ENCODE results near the gene SPPL2A. TPM values are rescaled to one million over a fixed set of nuclear protein-coding genes. Genes with fewer than 3 reads are reported as not detected.
A peak's percentile ranks its signal among the peaks of the same experiment; 100 is the strongest.
"Not testable (repeated sequence)": the region's sequence is repeated elsewhere in the genome, so short reads cannot be mapped to it uniquely, and the experiment has no call there.

Gene SPPL2A, protein sequence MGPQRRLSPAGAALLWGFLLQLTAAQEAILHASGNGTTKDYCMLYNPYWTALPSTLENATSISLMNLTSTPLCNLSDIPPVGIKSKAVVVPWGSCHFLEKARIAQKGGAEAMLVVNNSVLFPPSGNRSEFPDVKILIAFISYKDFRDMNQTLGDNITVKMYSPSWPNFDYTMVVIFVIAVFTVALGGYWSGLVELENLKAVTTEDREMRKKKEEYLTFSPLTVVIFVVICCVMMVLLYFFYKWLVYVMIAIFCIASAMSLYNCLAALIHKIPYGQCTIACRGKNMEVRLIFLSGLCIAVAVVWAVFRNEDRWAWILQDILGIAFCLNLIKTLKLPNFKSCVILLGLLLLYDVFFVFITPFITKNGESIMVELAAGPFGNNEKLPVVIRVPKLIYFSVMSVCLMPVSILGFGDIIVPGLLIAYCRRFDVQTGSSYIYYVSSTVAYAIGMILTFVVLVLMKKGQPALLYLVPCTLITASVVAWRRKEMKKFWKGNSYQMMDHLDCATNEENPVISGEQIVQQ
- 144 TPM for total RNA-seq

DNA sequence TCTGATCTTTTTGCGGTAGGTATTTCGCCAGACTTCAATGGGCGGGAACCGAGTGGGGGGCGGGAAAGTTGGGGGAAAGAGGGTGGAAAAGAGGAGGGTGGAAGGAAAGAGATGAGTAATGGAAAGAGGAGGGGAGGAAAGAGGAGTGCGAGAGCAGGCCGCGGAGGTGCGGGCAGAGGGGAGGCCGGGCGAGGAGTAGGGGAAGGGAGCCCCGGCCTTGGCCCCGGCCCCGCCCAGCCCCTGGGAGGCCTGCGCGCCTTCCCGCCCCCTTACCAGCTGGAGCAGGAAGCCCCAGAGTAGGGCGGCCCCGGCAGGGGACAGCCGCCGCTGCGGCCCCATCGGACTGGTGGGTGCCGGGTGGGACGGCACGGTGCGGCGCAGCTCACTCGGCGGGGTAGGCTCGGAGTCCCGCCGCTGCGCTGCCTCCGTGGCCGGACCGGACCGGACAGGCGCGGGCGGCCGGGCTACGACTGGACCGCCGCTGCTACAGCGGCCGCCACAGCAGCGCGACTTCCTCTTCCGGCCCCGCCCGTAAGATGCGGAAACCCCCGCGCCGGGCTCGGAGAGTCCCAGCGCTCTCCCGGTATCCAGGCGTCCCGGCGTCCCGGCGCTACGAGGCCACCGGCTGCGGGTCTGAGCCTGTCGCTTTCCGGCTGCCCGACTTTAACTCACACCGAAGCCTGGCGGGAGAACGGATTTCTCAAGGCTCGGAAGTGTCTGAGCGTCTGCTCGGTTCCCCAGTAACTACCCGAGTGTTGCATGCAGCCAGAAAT, at the start of gene SPPL2A:
Gene SPPL2A, minus strand, starts transcription at position 512 of the 773 bp plus-strand sequence. Its CDS starts 173 bp downstream, at position 339.
- peak; percentile 84 for DNase-seq (ENCODE audit: low spot score)

DNA sequence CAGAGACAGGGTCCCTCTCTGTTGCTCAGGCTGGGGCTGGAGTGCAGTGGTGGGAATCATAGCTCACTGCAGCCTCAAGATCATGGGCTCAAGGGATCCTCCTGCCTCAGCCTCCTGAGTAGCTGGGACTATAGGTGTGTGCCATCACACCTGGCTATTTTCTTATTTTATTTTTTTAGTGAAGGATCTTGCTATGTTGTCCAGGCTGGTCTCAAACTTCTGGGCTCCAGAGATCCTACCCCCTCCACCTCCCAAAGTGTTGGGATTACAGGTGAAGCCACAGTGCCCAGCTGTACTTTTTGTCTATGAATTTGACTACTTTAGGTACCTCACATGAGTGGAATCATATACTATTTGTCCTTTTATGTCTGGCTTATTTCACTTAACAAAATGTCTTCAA, 49.1 kb upstream of the SPPL2A start:
- DNase-seq (ENCODE audit: low spot score) = no peak

DNA sequence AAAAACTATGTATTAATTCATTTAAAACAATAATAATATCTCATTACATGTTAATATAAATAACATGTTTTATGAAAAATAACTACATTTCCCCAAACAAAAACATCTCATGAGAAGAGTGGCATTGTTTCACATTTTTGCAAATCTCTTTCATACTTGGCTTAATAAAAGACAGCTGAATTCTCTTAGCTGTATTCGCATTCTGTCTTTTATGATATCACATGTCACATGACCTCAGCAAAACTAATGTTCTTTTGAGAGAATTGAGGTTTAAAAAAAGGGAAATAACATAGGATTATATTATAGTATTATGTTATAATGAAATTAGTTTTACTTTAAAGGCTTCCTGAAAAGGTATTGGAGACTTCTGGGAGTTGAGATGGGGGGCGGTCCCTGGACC, 48.4 kb upstream of the SPPL2A start:
- no peak for DNase-seq (ENCODE audit: low spot score)

DNA sequence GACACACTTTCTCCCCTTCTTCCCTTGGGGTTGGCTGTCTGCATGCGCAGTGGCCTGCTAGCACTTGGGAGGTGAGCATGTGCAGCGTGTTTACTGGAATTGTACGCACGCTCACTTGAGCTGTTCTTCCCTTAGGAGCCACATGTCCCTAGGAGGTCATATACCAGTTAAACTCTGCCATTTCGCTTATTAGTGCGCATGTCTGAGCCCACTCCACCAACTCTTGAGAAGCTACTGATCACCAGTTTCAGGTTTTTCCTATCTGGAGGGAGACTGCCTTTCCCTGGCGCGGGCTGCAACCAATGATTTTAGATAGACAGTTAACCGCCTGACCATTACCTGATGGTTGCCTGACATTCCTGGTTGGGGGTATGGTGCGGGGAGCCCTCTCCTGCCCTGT, 47.6 kb upstream of the SPPL2A start:
- no peak for DNase-seq (ENCODE audit: low spot score)

DNA sequence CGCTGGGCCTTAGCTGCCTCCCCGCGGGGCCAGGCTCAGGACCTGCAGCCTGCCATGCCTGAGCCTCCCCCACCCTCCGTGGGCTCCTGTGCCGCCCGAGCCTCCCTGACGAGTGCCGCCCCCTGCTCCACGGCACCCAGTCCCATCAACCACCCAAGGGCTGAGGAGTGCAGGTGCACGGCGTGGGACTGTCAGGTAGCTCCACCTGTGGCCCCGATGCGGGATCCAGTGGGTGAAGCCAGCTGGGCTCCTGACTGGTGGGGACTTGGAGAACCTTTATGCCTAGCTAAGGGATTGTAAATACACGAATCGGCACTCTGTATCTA, 46.6 kb upstream of the SPPL2A start:
- not testable (repeated sequence) for DNase-seq (ENCODE audit: low spot score)

DNA sequence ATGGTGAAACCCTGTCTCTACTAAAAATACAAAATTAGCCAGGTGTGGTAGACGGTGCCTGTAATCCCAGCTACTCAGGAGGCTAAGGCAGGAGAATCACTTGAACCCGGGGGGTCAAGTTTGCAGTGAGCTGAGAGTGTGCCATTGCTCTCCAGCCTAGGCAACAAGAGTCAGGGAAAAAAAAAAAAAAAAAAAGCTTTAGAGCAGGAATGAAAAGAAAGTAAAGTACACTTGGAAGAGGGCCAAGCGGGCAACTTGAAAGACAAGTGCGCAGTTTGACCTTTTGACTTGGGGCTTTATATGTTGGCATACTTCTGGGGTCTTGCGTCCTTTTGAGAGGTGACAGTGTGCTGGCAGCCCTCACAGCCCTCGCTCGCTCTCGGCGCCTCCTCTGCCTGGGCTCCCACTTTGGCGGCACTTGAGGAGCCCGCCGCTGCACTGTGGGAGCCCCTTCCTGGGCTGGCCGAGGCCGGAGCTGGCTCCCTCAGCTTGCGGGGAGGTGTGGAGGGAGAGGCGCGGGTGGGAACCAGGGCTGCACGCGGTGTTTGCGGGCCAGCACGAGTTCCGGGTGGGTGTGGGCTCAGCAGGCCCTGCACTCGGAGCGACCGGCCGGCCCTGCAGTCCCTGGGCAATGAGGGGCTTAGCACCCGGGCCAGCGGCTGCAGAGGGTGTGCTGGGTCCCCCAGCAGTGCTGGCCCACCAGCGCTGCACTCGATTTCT, 46.1 kb upstream of the SPPL2A start:
- DNase-seq (ENCODE audit: low spot score) = not testable (repeated sequence)

DNA sequence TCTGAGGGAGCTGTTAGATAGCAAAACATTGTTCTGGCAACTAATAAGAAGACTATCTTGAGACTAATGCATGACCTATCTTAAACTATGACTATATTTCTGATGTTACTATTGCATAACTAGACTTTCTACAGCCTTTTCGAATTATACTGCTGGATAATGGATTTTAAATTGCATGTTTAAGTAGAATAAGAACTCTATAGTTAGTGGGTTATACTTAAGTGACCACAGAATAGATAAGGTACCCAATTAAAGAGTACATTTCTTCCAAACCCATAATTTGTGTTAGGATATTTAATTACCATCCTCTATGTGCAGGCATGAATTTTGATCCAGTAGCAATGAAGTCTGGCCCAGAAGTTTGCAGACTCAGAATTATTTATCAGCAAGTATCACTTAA, 44.6 kb upstream of the SPPL2A start:
- no peak for DNase-seq (ENCODE audit: low spot score)

DNA sequence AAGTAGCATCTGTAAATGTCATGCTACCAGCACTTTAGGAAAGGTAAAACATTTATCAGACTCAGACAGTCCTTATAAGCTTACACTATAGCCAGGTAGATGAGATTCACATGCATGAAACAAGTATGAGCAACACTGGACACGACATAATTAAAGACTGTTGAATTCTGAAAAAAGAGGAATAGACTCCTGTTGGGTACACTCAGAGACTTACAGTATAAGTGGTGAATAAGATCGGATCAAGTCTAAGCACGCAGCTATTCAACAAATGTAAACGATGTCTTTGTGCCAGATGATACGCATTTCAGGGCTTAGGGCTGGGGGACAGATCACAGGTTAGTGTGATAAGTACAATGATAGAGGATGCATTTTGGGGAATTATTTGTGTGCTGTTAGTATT, 43.2 kb upstream of the SPPL2A start:
- no peak for DNase-seq (ENCODE audit: low spot score)

DNA sequence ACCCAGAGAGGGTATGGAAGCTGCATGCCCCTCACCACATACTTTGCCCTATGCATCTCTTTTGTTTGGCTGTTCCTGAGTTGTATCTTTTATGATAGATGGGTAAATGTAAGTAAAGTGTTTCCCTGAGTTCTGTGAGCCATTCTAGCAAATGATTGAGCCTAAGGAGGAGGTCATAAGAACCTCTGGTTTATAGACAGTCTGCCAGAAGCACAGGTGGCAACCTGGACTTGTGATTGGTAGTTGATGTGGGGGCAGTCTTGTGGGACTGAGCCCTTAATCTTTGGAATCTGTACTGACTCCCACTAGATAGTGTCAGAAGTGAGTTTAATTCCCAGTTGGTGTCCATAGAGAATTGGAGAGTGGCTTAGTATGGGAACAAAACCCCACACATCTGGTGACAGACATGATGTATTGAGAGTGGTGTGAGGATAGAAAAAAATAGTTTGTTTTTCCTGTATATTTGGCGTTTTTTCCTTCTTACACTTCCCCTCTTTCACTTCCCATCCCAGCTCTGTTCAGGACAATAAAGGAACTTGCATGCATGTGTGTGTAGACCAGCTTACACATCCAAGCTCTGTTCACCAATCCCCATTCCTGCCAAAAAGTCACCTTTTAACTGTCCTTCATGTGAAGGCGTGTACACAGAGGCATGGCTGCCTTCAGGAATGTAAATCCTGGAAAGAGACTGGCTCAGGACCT, 38.1 kb upstream of the SPPL2A start:
- DNase-seq (ENCODE audit: low spot score) = no peak

DNA sequence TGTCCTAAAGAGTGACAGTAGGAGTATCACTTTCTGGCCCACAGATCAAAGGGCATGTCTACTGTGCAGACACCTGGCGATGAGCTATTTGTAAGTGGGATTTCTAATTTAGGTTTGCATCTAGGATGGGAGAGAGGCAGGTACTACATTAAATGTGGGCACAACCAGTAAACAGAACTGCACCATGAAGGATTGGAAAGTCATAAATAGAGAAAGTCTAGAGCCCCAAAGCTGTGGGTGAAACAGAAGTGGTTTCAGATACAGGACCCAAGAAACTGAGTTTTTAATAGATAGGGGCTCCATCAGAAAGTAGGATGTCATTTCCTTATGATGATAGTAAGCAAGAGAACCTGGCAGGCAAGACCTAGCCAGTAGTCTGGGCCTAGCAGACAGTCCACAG, 35.2 kb upstream of the SPPL2A start:
- DNase-seq (ENCODE audit: low spot score) = no peak

DNA sequence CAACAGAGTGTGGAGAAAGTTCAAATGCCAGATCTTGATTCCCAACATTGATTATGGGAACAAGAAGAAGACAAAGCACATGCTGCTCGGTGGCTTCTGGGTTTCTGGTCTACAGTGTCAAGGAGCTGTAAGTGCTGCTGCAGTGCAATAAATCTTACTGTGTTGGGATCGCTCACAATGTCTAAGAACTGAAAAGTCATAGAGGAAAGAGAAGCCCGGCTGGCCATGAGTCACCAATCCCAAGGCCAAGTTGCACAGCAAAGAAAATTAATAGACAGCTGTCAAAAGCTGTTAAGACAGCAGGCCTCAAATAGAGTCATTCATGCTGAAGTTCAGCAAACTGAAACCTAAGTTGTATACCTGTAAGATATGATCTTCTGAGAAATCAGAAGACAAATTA, 33.2 kb upstream of the SPPL2A start:
- peak; percentile 52 for DNase-seq (ENCODE audit: low spot score)

DNA sequence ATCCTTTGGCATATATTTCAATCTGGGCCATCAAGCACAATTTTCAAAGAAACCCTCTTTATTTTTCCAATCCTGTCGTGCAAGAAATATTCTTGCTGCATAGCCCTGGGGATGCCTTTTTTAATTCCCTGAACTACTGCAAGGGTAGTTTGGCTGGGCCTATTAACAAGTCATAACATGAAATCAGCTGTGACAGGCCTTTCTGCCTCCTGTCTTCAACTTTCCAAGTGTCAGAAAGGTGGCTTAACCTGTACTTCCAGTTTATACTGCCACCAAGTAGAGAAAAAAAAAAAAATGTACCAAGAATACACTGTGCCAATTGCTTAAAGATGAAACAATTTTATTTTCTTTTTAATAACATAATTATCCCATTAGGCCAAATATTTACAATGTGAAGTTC, 32.4 kb upstream of the SPPL2A start:
- peak; percentile 62 for DNase-seq (ENCODE audit: low spot score)

DNA sequence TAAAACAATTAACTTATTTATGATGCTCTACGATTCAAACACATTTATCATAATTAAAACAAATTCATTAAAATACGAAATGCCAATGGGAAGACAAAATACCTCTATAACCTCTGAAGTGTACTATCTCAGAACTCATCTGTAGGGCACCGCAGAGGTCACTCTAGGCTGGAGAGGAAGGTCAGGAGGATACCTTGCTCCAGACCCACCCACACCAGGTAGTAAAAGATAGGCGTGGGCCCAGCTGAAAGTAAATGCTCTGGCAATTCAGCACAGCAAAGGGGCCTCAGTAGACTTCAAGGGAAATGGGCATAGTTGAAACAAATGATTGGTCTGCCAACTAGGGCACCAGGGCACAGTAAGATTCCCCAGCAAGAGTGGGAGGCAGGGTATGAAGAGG, 26.0 kb upstream of the SPPL2A start:
- DNase-seq (ENCODE audit: low spot score) = no peak

DNA sequence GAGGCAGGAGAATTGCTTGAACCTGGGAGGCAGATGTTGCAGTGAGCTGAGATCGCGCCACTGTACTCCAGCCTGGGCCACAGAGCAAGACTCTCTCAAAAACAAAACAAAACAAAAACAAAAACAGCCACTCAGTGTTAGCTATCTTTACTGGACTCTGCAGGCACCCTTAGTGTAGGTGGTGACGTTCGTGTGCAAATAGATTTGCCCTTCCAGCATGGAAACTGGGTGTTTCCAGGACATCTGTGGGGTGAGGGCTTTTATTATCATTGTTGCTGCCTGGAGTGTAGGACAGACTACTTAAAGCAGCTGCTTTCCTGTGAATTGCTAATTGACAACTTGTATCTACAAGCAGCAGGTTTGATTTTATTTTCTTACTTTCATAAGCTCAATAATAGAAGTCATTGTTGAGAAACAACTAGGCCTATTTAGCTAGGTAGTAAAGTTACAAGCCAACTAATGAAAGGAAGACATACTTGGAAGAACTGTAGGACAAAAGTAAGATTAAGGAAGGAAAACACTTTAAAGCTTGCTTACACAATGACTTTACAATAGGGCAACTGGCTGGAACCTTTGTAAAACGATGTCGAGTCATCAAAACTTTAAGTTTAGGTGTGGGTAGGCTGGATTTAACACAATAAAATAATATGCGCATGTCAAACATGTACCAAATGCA, 25.4 kb upstream of the SPPL2A start:
- DNase-seq (ENCODE audit: low spot score) = no peak

DNA sequence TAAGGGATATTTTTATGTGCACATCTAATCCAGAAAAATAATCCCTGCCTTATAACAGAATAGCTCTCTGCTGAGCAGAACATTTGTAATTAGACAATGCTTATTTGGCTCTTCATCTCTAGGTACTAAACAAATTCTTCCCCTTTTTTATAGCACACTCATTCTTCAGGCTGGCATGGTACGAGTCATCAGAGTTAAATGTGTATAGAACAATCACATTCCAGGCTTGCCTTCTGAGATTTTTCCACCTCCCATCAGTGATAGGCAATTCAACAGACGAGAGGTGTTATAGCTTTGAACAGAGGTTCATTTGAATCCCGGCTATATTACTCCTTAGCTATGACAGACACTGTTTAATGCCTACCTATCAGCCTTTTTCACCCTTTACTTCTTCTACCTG, 21.4 kb upstream of the SPPL2A start:
- DNase-seq (ENCODE audit: low spot score) = no peak

DNA sequence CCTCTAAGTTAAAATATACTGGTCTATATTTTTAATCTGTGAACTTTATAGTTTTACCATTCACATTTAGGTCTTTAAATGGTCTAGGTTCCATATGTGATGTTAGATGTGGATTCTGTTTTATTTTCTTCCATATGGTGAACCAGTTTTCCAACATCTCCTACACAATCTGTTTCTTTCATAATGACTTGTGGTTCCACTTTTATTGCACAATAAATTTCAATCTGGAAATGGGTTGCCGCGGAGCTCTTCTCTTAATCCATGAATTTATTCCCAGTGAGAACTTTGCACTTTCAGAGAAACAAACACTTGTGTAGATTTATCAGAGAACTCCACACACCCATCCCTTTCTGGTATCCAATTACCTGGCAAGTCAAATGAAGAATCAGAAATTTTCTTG, 20.9 kb upstream of the SPPL2A start:
- DNase-seq (ENCODE audit: low spot score) = no peak

DNA sequence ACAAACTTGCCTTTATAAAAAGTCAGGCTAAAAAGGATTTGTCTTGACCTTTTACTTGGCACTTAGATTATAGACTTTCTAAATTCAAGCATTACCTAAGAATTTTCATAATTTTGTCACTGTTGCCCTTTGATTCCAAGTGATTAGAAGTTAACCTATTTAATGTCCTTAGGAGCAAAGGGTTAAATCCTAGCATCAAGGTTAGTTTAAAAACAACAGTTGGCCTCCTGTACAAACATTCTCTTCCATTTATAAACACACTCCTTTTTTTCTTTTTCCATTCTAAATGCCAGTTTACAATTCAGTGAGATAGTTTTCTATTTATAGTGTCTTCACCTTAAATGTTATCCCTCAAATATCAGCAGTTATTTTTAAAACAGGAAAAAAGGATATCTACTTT, 18.4 kb upstream of the SPPL2A start:
- no peak for DNase-seq (ENCODE audit: low spot score)

DNA sequence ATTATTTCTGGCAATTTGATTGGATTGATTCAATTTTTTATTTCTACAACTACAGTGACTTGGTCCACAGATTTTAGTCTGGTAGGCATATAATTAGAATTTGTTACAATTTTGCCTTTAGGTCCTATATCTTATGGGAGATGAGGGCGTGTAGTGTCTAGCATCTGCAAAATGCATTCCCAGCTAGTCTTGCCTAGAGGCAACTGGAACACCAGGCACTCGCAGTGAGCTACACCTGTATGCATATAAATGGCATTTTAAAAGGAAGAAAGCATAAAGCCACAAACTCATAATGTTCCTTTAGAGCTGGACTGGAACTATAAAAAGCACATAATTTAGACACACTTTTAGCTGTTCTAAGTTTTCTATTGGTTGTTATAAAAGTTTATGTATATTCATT, 17.9 kb upstream of the SPPL2A start:
- no peak for DNase-seq (ENCODE audit: low spot score)

DNA sequence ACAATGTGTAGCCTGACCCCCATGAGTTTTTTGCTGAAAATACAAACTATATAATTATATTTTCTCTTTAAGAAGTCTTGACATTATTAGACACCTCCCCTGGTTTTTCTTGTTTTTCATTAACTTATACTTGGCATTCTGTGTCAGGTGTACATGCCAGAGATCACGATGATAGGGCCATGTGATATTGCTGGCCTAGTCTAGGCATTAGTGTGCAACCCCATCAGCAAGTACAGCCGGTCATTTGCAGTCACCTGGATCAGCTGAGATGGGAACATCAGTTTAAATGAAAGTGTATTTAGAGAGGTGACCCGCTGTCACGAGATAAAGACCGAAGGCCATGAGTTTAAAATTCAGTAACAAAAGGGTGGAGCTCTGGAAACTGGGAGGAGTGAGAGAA, 12.6 kb upstream of the SPPL2A start:
- peak; percentile 59 for DNase-seq (ENCODE audit: low spot score)

DNA sequence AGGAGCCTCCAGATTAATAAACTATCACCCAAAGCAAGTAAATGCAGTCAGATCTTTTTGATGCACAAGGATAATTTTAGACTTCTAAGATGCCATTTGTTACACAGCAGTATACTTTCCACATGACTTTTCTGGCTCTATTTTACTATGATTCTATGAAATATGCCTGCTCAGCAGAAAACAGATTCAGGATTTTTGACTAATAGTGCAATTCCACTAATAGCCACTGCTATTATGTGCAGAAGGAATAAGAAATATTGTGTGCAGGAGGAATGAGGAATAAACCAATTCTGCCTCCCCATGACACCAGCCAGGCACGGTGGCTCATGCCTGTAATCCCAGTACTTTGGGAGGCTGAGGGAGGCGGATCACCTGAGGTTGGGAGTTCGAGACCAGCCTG, 11.5 kb upstream of the SPPL2A start:
- DNase-seq (ENCODE audit: low spot score) = no peak

DNA sequence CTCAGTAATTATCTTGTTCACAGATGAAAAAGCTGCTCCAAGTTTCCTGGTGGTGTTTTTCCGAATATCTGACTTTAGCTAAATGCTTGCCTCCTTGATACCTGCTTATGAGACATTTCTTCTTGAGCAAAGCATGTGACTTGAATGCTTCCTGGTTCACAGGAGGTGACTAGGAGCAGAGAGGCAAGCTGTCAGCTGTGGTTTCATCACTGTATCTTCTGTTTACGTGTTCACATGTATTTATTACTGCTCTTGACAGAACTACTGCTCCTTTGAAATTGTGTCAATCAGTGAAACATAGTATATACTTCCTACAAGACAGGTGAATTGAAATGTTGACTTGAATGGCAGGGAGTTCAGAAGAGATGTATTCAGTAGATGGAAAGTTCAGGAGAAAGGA, 8.9 kb upstream of the SPPL2A start:
- DNase-seq (ENCODE audit: low spot score) = no peak

Data from ureter (tissue), 1 donor.